A673 (cell line): ENCODE measurements around the gene NTF3.

Experiments used
- EZH2 ChIP-seq: fragments of 200-600 bp; sonication (generic); IDR thresholded peaks from 2 replicates; pipeline ENCODE4 v1.6.1; 2017; ENCODE audit warnings: borderline replicate concordance, low read depth, mild to moderate bottlenecking, mixed read lengths, antibody characterized with exemption, low read length; ENCODE audit not compliant: poor library complexity, severe bottlenecking
- TF ChIP-seq, protein P1 (sequence below): fragments of 300-800, 200-600 bp; sonication (generic); conservative IDR thresholded peaks from 2 replicates; pipeline ENCODE4 v1.5.1; 2017; ENCODE audit warnings: low read depth, mild to moderate bottlenecking, antibody characterized with exemption, low read length, moderate library complexity, mixed read lengths

DNA sequence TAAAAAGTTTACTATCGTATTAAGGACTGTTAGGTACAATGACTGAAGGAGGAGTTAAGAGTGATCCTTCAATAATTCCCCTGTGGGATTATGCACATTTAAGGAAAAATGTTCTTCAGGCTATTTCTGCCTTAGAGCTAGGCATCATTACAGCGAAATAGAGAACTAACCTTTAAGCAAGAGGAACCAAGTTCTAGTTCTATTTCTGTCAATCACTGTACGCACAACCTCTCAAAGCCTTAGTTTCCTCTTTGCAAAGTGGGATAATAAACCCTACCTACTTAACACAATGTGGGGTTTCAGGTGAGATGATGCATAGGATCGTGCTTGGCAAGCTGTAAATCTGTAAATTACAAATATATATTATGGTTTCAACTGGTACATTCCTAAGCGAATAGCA is 15.4 kb downstream of the NTF3 start:
- no peak for TF ChIP-seq EZH2
- TF ChIP-seq, protein P1, sequence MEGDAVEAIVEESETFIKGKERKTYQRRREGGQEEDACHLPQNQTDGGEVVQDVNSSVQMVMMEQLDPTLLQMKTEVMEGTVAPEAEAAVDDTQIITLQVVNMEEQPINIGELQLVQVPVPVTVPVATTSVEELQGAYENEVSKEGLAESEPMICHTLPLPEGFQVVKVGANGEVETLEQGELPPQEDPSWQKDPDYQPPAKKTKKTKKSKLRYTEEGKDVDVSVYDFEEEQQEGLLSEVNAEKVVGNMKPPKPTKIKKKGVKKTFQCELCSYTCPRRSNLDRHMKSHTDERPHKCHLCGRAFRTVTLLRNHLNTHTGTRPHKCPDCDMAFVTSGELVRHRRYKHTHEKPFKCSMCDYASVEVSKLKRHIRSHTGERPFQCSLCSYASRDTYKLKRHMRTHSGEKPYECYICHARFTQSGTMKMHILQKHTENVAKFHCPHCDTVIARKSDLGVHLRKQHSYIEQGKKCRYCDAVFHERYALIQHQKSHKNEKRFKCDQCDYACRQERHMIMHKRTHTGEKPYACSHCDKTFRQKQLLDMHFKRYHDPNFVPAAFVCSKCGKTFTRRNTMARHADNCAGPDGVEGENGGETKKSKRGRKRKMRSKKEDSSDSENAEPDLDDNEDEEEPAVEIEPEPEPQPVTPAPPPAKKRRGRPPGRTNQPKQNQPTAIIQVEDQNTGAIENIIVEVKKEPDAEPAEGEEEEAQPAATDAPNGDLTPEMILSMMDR: no peak
